GM10847 (cell line): Measurements from ENCODE around the gene PSMD5.

ENCODE experiments used
- POLR2A ChIP-seq: IDR thresholded peaks from 2 replicates; pipeline ENCODE4 v1.6.1; 2011; ENCODE audit not compliant: insufficient read length; ENCODE audit errors: extremely low read depth

PSMD5 gene

DNA sequence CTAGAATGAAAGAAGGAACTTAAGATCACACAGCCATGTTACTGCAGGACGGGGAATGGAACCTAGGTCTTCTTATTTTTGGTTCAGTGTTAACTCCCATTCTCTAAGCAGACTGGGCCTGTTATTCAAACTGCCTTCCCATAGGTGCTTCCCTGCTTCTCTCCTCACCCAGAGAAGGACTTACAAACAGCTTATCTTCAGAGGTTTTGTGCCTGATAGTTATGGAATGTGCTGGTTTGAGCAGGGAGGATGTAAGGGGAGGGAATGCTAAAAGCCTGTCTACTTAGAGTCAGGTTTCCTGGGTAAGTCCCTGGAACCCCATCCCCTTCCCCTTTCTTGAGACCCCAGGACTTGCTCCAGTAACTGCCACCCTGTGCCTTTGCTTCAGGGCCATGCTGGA lies 4.2 kb upstream of the PSMD5 start:
- no peak for TF ChIP-seq POLR2A

- no peak for TF ChIP-seq POLR2A
Observed at GRCh38 chr9:120846251-120846889, 3.6 kb upstream of the PSMD5 start.

GRCh38 chr9:120845255-120845654 lies 2.5 kb upstream of the PSMD5 start:
- TF ChIP-seq POLR2A: no peak

GRCh38 chr9:120841930-120842684 lies 615 bp downstream of the PSMD5 start:
- no peak for TF ChIP-seq POLR2A

- no peak for TF ChIP-seq POLR2A
Observed at GRCh38 chr9:120839146-120839545, 3.6 kb downstream of the PSMD5 start.

GRCh38 chr9:120837921-120838320 lies 4.8 kb downstream of the PSMD5 start:
- TF ChIP-seq POLR2A: no peak

GRCh38 chr9:120833325-120833724 lies 9.4 kb downstream of the PSMD5 start:
- TF ChIP-seq POLR2A: no peak

DNA sequence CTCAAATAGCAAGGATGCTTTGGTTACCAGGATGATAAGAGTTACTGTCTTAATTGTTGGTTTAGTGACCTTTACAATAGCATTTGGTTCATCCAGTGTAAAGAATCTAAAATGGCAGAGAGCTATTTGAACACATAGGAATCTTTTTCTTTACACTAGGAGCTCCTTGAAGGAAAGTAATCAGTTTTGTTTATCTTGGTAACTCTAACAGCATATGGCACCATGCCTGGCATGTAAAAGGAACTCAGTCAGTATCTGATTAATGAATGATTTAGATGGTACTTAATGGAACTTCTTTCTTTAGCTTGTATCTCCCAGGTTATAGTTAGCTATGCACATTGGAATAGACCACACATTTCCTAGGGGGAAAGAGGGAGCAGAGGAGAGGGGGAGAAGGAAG lies 9.9 kb downstream of the PSMD5 start:
- no peak for TF ChIP-seq POLR2A

DNA sequence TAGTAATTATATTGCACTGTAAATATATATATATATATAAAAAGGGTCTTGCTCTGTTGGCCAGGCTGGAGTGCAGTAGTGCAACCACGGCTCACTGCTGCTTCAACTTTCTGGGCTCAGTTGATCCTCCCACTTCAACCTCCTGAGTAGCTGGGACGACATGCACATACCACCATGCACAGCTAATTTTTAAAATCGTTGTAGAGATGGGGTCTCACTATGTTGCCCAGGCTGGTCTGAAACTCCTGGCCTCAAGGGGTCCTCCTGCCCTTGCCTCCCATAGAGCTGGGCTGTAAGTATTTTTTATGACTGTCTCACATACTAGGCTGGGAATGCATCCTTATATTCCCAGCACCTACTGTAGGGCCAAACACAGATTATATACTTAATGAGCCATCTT lies 11.9 kb downstream of the PSMD5 start:
- no peak for TF ChIP-seq POLR2A

- no peak for TF ChIP-seq POLR2A
Observed at GRCh38 chr9:120830151-120830550, 12.6 kb downstream of the PSMD5 start.

DNA sequence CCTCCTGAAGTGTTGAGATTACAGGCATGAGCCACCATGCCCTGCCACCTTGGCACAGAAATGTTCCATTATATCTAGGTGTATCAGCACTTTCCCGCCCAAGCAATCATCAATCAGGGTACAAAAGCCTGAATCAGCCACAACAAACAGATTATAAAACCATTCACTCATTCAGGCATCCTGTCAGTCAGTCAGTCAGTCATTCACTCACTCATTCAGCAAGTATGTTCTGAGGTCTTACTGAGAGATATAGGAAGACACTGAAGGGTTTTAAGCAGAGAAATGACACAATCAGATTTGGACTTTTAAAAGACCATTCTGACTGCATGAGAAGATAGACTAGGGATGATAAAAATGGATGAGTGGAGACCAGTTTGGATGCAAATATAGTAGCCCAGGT lies 13.1 kb downstream of the PSMD5 start:
- no peak for TF ChIP-seq POLR2A

GRCh38 chr9:120820095-120820494 lies 22.6 kb downstream of the PSMD5 start:
- TF ChIP-seq POLR2A: no peak

- TF ChIP-seq POLR2A: no peak
Observed at GRCh38 chr9:120818595-120818994, 24.1 kb downstream of the PSMD5 start.

GRCh38 chr9:120815075-120815474 lies 27.6 kb downstream of the PSMD5 start:
- TF ChIP-seq POLR2A: no peak

- no peak for TF ChIP-seq POLR2A
Observed at GRCh38 chr9:120808931-120809330, 33.8 kb downstream of the PSMD5 start.

- no peak for TF ChIP-seq POLR2A
Observed at GRCh38 chr9:120807607-120808379, 34.9 kb downstream of the PSMD5 start.
